ENCODE measurements around the gene KIAA1549.

Gene KIAA1549

GRCh38 chr7:138902161-138902560, 79.0 kb downstream of the KIAA1549 start:
- no peak for DNase-seq

- DNase-seq = no peak
Observed at GRCh38 chr7:138900035-138900828, 81.0 kb downstream of the KIAA1549 start.

GRCh38 chr7:138898802-138899201, 82.4 kb downstream of the KIAA1549 start:
- no peak for DNase-seq

- DNase-seq = no peak
Observed at GRCh38 chr7:138898255-138898654, 82.9 kb downstream of the KIAA1549 start.

GRCh38 chr7:138895679-138896078, 85.5 kb downstream of the KIAA1549 start:
- DNase-seq = no peak

GRCh38 chr7:138893258-138893657, 87.9 kb downstream of the KIAA1549 start:
- DNase-seq = no peak

GRCh38 chr7:138892812-138893211, 88.4 kb downstream of the KIAA1549 start:
- no peak for DNase-seq

- DNase-seq = no peak
Observed at GRCh38 chr7:138892006-138892630, 89.1 kb downstream of the KIAA1549 start.

- DNase-seq = no peak
Observed at GRCh38 chr7:138891446-138891810, 89.8 kb downstream of the KIAA1549 start.

GRCh38 chr7:138890499-138891445, 90.4 kb downstream of the KIAA1549 start:
- peak; percentile 18 for DNase-seq

- peak; percentile 81 for DNase-seq
Observed at GRCh38 chr7:138889582-138890498, 91.3 kb downstream of the KIAA1549 start.

- no peak for DNase-seq
Observed at GRCh38 chr7:138887872-138888656, 93.1 kb downstream of the KIAA1549 start.

GRCh38 chr7:138887085-138887710, 94.0 kb downstream of the KIAA1549 start:
- no peak for DNase-seq

GRCh38 chr7:138886501-138886917, 94.7 kb downstream of the KIAA1549 start:
- peak; percentile 22 for DNase-seq

GRCh38 chr7:138885383-138886147, 95.6 kb downstream of the KIAA1549 start:
- DNase-seq = no peak

- no peak for DNase-seq
Observed at GRCh38 chr7:138882249-138882648, 98.9 kb downstream of the KIAA1549 start.

GRCh38 chr7:138881579-138882188, 99.5 kb downstream of the KIAA1549 start:
- no peak for DNase-seq

GRCh38 chr7:138880881-138881578, 100.2 kb downstream of the KIAA1549 start:
- DNase-seq = no peak

- no peak for DNase-seq
Observed at GRCh38 chr7:138879356-138879755, 101.8 kb downstream of the KIAA1549 start.
